Measurements from ENCODE around the gene SMARCE1. TPM values are rescaled to one million over a fixed set of nuclear protein-coding genes. Genes with fewer than 3 reads are reported as not detected.

Gene SMARCE1
- total and polyA plus RNA-seq, 2 experiments from 2014 or later: 99.9 to 103 TPM

- H3K4me3 ChIP-seq: no peak overlapping the region
- H3K9me2 ChIP-seq (replicated peaks; ENCODE audit: insufficient read depth): no peaks in the 10 kb centered on the region
- DNase-seq (ENCODE audit: low spot score): no peak
- no peaks in the 10 kb centered on the region for H3K4me1 ChIP-seq (ENCODE audit: insufficient read depth)
- no peaks in the 10 kb centered on the region for H4K20me1 ChIP-seq (ENCODE audit: insufficient read depth, poor library complexity, severe bottlenecking)
- no peaks in the 10 kb centered on the region for H3K79me2 ChIP-seq
- no peak overlapping the region for H3K4me2 ChIP-seq
- no peak overlapping the region for H2AFZ ChIP-seq
- no peak overlapping the region for H3K27ac ChIP-seq
- H3K9me3 ChIP-seq (ENCODE audit: low read depth): no peaks in the 10 kb centered on the region
- no peaks in the 10 kb centered on the region for H3K27me3 ChIP-seq
- TF ChIP-seq CTCF (IDR thresholded peaks at IDR 0.05; ENCODE audit: poor library complexity) (no peak), EZH2 (IDR thresholded peaks at IDR 0.05; ENCODE audit: borderline replicate concordance) (no peak), EZH2phosphoT487 (IDR thresholded peaks at IDR 0.05; ENCODE audit: low read depth, severe bottlenecking, unreplicated experiment) (no peak)
- H3K36me3 ChIP-seq (replicated peaks; ENCODE audit: insufficient read depth, low read depth): no peaks in the 10 kb centered on the region
These were observed 33.4 kb upstream of the SMARCE1 start for GRCh38 chr17:40680998-40681397.

- H3K4me3 ChIP-seq: no peak overlapping the region
- H2AFZ ChIP-seq: no peak overlapping the region
- H3K4me2 ChIP-seq: no peak overlapping the region
- H3K36me3 ChIP-seq (replicated peaks; ENCODE audit: insufficient read depth, low read depth): no peaks in the 10 kb centered on the region
- no peaks in the 10 kb centered on the region for H3K27me3 ChIP-seq
- no peaks in the 10 kb centered on the region for H3K9me3 ChIP-seq (ENCODE audit: low read depth)
- H4K20me1 ChIP-seq (ENCODE audit: insufficient read depth, poor library complexity, severe bottlenecking): no peaks in the 10 kb centered on the region
- 92% methylated on average over 2 of the region's 2 CpGs for WGBS (ENCODE audit: low lambda C conversion rate, missing lambda C conversion rate)
- DNase-seq (ENCODE audit: low spot score): no peak
- no peaks in the 10 kb centered on the region for H3K9me2 ChIP-seq (replicated peaks; ENCODE audit: insufficient read depth)
- TF ChIP-seq CTCF (IDR thresholded peaks at IDR 0.05; ENCODE audit: poor library complexity) (no peak), EZH2 (IDR thresholded peaks at IDR 0.05; ENCODE audit: borderline replicate concordance) (no peak), EZH2phosphoT487 (IDR thresholded peaks at IDR 0.05; ENCODE audit: low read depth, severe bottlenecking, unreplicated experiment) (no peak)
- no peak overlapping the region for H3K27ac ChIP-seq
- H3K4me1 ChIP-seq (ENCODE audit: insufficient read depth): no peaks in the 10 kb centered on the region
- no peaks in the 10 kb centered on the region for H3K79me2 ChIP-seq
These were observed 31.9 kb upstream of the SMARCE1 start for GRCh38 chr17:40679523-40679907.

- Histone ChIP-seq H3K4me1 (ENCODE audit: insufficient read depth) (no peaks in the 10 kb centered on the region), H3K4me2 (no peak overlapping the region), H3K9me3 (ENCODE audit: low read depth) (no peaks in the 10 kb centered on the region), H3K27ac (no peak overlapping the region), H2AFZ (no peak overlapping the region), H3K36me3 (replicated peaks; ENCODE audit: insufficient read depth, low read depth) (no peaks in the 10 kb centered on the region), H4K20me1 (ENCODE audit: insufficient read depth, poor library complexity, severe bottlenecking) (no peaks in the 10 kb centered on the region), H3K79me2 (no peaks in the 10 kb centered on the region), H3K4me3 (no peak overlapping the region), H3K9me2 (replicated peaks; ENCODE audit: insufficient read depth) (no peaks in the 10 kb centered on the region), H3K27me3 (no peaks in the 10 kb centered on the region)
- no peak for DNase-seq (ENCODE audit: low spot score)
- TF ChIP-seq EZH2phosphoT487 (IDR thresholded peaks at IDR 0.05; ENCODE audit: low read depth, severe bottlenecking, unreplicated experiment): no peak
- TF ChIP-seq CTCF (IDR thresholded peaks at IDR 0.05; ENCODE audit: poor library complexity): no peak
- TF ChIP-seq EZH2 (IDR thresholded peaks at IDR 0.05; ENCODE audit: borderline replicate concordance): no peak
- 73% methylated on average over 4 of the region's 4 CpGs for WGBS (ENCODE audit: low lambda C conversion rate, missing lambda C conversion rate)
These were observed 31.4 kb upstream of the SMARCE1 start for GRCh38 chr17:40678902-40679522.

- no peaks in the 10 kb centered on the region for H3K9me2 ChIP-seq (replicated peaks; ENCODE audit: insufficient read depth)
- DNase-seq (ENCODE audit: low spot score): no peak
- H2AFZ ChIP-seq: no peak overlapping the region
- no peaks in the 10 kb centered on the region for H3K36me3 ChIP-seq (replicated peaks; ENCODE audit: insufficient read depth, low read depth)
- no peaks in the 10 kb centered on the region for H3K27me3 ChIP-seq
- TF ChIP-seq CTCF (IDR thresholded peaks at IDR 0.05; ENCODE audit: poor library complexity) (no peak), EZH2 (IDR thresholded peaks at IDR 0.05; ENCODE audit: borderline replicate concordance) (no peak), EZH2phosphoT487 (IDR thresholded peaks at IDR 0.05; ENCODE audit: low read depth, severe bottlenecking, unreplicated experiment) (no peak)
- 93% methylated on average over 4 of the region's 4 CpGs for WGBS (ENCODE audit: low lambda C conversion rate, missing lambda C conversion rate)
- H3K79me2 ChIP-seq: no peaks in the 10 kb centered on the region
- no peaks in the 10 kb centered on the region for H3K9me3 ChIP-seq (ENCODE audit: low read depth)
- H4K20me1 ChIP-seq (ENCODE audit: insufficient read depth, poor library complexity, severe bottlenecking): no peaks in the 10 kb centered on the region
- H3K27ac ChIP-seq: no peak overlapping the region
- no peaks in the 10 kb centered on the region for H3K4me1 ChIP-seq (ENCODE audit: insufficient read depth)
- H3K4me2 ChIP-seq: no peak overlapping the region
- no peak overlapping the region for H3K4me3 ChIP-seq
These were observed 28.3 kb upstream of the SMARCE1 start for GRCh38 chr17:40675905-40676304.

Measured in hepatocyte (in vitro differentiated cells).